ENCODE measurements around the gene ARFGAP3.

ARFGAP3 gene

GRCh38 chr22:42830161-42830560, 26.9 kb downstream of the ARFGAP3 start:
- no peak for TF ChIP-seq CTCF (IDR thresholded peaks at IDR 0.05; ENCODE audit: insufficient read depth, low read length, poor library complexity, severe bottlenecking)
- Histone ChIP-seq H3K27me3 (replicated peaks; ENCODE audit: control insufficient read depth, insufficient read depth, low read length) (no peaks in the 10 kb centered on the region), H3K4me3 (replicated peaks; ENCODE audit: low read depth, low read length) (no peak overlapping the region), H3K36me3 (ENCODE audit: control insufficient read depth, insufficient read depth, low read length) (peaks cover 10% of the 10 kb centered on the region)
- DNase-seq (ENCODE audit: extremely low read depth, insufficient read length), result no peak

- DNase-seq (ENCODE audit: extremely low read depth, insufficient read length), result no peak
- Histone ChIP-seq H3K36me3 (ENCODE audit: control insufficient read depth, insufficient read depth, low read length) (peaks cover 11% of the 10 kb centered on the region), H3K4me3 (replicated peaks; ENCODE audit: low read depth, low read length) (no peak overlapping the region), H3K27me3 (replicated peaks; ENCODE audit: control insufficient read depth, insufficient read depth, low read length) (no peaks in the 10 kb centered on the region)
- no peak for TF ChIP-seq CTCF (IDR thresholded peaks at IDR 0.05; ENCODE audit: insufficient read depth, low read length, poor library complexity, severe bottlenecking)
Measured at GRCh38 chr22:42829302-42829701, 27.8 kb downstream of the ARFGAP3 start.

- H3K27me3 ChIP-seq (replicated peaks; ENCODE audit: control insufficient read depth, insufficient read depth, low read length), result no peaks in the 10 kb centered on the region
- no peak for TF ChIP-seq CTCF (IDR thresholded peaks at IDR 0.05; ENCODE audit: insufficient read depth, low read length, poor library complexity, severe bottlenecking)
- no peak overlapping the region for H3K4me3 ChIP-seq (replicated peaks; ENCODE audit: low read depth, low read length)
- no peak for DNase-seq (ENCODE audit: extremely low read depth, insufficient read length)
- peaks cover 13% of the 10 kb centered on the region for H3K36me3 ChIP-seq (ENCODE audit: control insufficient read depth, insufficient read depth, low read length)
Measured at GRCh38 chr22:42825796-42826195, 31.3 kb downstream of the ARFGAP3 start.

- no peak for TF ChIP-seq CTCF (IDR thresholded peaks at IDR 0.05; ENCODE audit: insufficient read depth, low read length, poor library complexity, severe bottlenecking)
- H3K36me3 ChIP-seq (ENCODE audit: control insufficient read depth, insufficient read depth, low read length), result peaks cover 9% of the 10 kb centered on the region
- no peak for DNase-seq (ENCODE audit: extremely low read depth, insufficient read length)
Measured at GRCh38 chr22:42821386-42821785, 35.7 kb downstream of the ARFGAP3 start.

GRCh38 chr22:42820045-42820763, 36.9 kb downstream of the ARFGAP3 start:
- Histone ChIP-seq H3K36me3 (ENCODE audit: control insufficient read depth, insufficient read depth, low read length) (peaks cover 6% of the 10 kb centered on the region), H3K27me3 (replicated peaks; ENCODE audit: control insufficient read depth, insufficient read depth, low read length) (no peaks in the 10 kb centered on the region), H3K4me3 (replicated peaks; ENCODE audit: low read depth, low read length) (no peak overlapping the region)
- no peak for TF ChIP-seq CTCF (IDR thresholded peaks at IDR 0.05; ENCODE audit: insufficient read depth, low read length, poor library complexity, severe bottlenecking)
- no peak for DNase-seq (ENCODE audit: extremely low read depth, insufficient read length)

More at GRCh38 chr22:42821386-42821785, 35.7 kb downstream of the ARFGAP3 start:
- H3K4me3 ChIP-seq (replicated peaks; ENCODE audit: low read depth, low read length), result no peak overlapping the region
- no peaks in the 10 kb centered on the region for H3K27me3 ChIP-seq (replicated peaks; ENCODE audit: control insufficient read depth, insufficient read depth, low read length)
